NCI-H2196 treated with DMSO at 0.1 percent for 48 hours (cell line): ENCODE results near the gene MID2.
"Not testable (repeated sequence)": the region's sequence is repeated elsewhere in the genome, so short reads cannot be mapped to it uniquely, and the experiment has no call there.

Experiments used
- DNase-seq: peaks from one replicate; lab custom pipeline; 2025; ENCODE audit not compliant: unreplicated experiment; lab: John Stamatoyannopoulos, UW

The MID2 gene

GRCh38 chrX:107940095-107940494 lies 114.4 kb downstream of the MID2 start:
- no peak for DNase-seq

- not testable (repeated sequence) for DNase-seq
These were observed 129.7 kb downstream of the MID2 start for GRCh38 chrX:107955337-107955736.

GRCh38 chrX:107968623-107969022 lies 143.0 kb downstream of the MID2 start:
- no peak for DNase-seq

- DNase-seq, result no peak
These were observed 144.4 kb downstream of the MID2 start for GRCh38 chrX:107970073-107970472.

- no peak for DNase-seq
These were observed 146.0 kb downstream of the MID2 start for GRCh38 chrX:107971636-107972035.
